HepG2 (cell line): Measurements from ENCODE around the gene ZFAND3. TPM values are rescaled to one million over a fixed set of nuclear protein-coding genes. Genes with fewer than 3 reads are reported as not detected.

Source experiments
- ATAC-seq: fragments of 200-7000 bp; cut with Tn5 transposase; 3 replicates; pipeline ENCODE4 v1.9.1; 2020; ENCODE audit warnings: mild to moderate bottlenecking, moderate library complexity
- BruUV-seq: library from RNA; stranded (reverse); fragments of 400-500 nt; replicated peaks from 2 replicates; lab custom pipeline; 2021; lab: Mats Ljungman, UMichigan
- CTCF ChIA-PET: fragments of 300-600 bp; formaldehyde crosslinking; extraction: SDS; loops from one replicate; lab custom pipeline; 2021; ENCODE audit warnings: low total read pairs, inconsistent platforms, low intra/inter-chr PET ratio; lab: Yijun Ruan, JAX
- POLR2A ChIA-PET: fragments of 350-600 bp; sonication (Branson Sonifier 250); formaldehyde crosslinking; loops from one replicate; lab custom pipeline; 2020; ENCODE audit warnings: antibody characterized with exemption, inconsistent platforms; lab: Yijun Ruan, JAX
- DNase-seq: peaks from one replicate; pipeline ENCODE4 v3.0.0-alpha.2; 2015; ENCODE audit warnings: low spot score
- FAIRE-seq: peaks from 3 replicates; lab custom pipeline; 2011; peaks lifted over from hg19 to GRCh38; lab: Jason Lieb, UNC
- H2AFZ ChIP-seq: one replicate; pipeline ENCODE4 v1.6.1; 2011; ENCODE audit warnings: low read length, inconsistent platforms
- H3K27ac ChIP-seq: fragments of 300-600 bp; 3 replicates; pipeline ENCODE4 v1.8.0; 2011; ENCODE audit warnings: mixed run types, mild to moderate bottlenecking, mixed read lengths, low read length, inconsistent platforms; ENCODE audit not compliant: insufficient read depth; ENCODE audit errors: extremely low read length
- H3K27me3 ChIP-seq, 2 experiments: fragments of 200-600 bp in 1 of 2; 2 replicates in 1 of 2; 3 replicates in 1 of 2; pipeline versions ENCODE4 v1.6.0 to v1.8.0; 2011; ENCODE audit warnings: low read length in 2 of 2, mild to moderate bottlenecking in 2 of 2, moderate library complexity in 2 of 2, inconsistent platforms in 1 of 2; ENCODE audit not compliant: insufficient read depth in 2 of 2, control insufficient read depth in 1 of 2
- H3K36me3 ChIP-seq, 2 experiments: fragments of 200-600 bp in 1 of 2; replicated peaks in 1 of 2; 2 replicates in 1 of 2; 3 replicates in 1 of 2; pipeline versions ENCODE4 v1.5.1 to v1.8.0; 2011; ENCODE audit warnings: low read length in 2 of 2, inconsistent platforms in 1 of 2; ENCODE audit not compliant: insufficient read depth in 2 of 2, control insufficient read depth in 1 of 2
- H3K4me1 ChIP-seq: 2 replicates; pipeline ENCODE4 v1.5.1; 2012; ENCODE audit warnings: low read length, inconsistent platforms; ENCODE audit not compliant: insufficient read depth
- H3K4me2 ChIP-seq: 2 replicates; pipeline ENCODE4 v1.6.0; 2011; ENCODE audit warnings: low read depth, low read length, inconsistent platforms
- H3K4me3 ChIP-seq, 3 experiments: fragments of 200-600 bp in 1 of 3; sonication (generic), shearing (Covaris generic) in 1 of 3; replicated peaks in 1 of 3; 2 replicates each; pipeline ENCODE4 v1.5.1; 2011 to 2016; ENCODE audit warnings: low read length in 3 of 3, inconsistent platforms in 2 of 3, low read depth in 2 of 3, mild to moderate bottlenecking in 2 of 3, control low read depth in 1 of 3, mixed read lengths in 1 of 3; ENCODE audit not compliant: insufficient read depth in 1 of 3
- H3K79me2 ChIP-seq: one replicate; pipeline ENCODE4 v1.6.1; 2011; ENCODE audit warnings: low read length, inconsistent platforms; ENCODE audit not compliant: insufficient read depth
- H3K9ac ChIP-seq: 2 replicates; pipeline ENCODE4 v1.6.0; 2011; ENCODE audit warnings: mild to moderate bottlenecking, low read depth, low read length, inconsistent platforms; ENCODE audit not compliant: insufficient read depth
- H3K9me3 ChIP-seq: 2 replicates; pipeline ENCODE4 v1.5.1; 2012; ENCODE audit warnings: mild to moderate bottlenecking, low read length
- H4K20me1 ChIP-seq: 2 replicates; pipeline ENCODE4 v1.6.0; 2011; ENCODE audit warnings: inconsistent platforms, mild to moderate bottlenecking, low read length, moderate library complexity; ENCODE audit not compliant: insufficient read depth
- CHCHD3 ChIP-seq: sonication (generic); formaldehyde crosslinking; IDR thresholded peaks from 2 replicates; pipeline ENCODE4 v1.8.0; 2022; ENCODE audit warnings: mild to moderate bottlenecking, missing genetic modification reagents, moderate library complexity
- DNMT1 ChIP-seq: sonication (generic); formaldehyde crosslinking; IDR thresholded peaks from 2 replicates; pipeline ENCODE4 v1.5.1; 2020; ENCODE audit warnings: mild to moderate bottlenecking, missing genetic modification reagents
- SMARCC2 ChIP-seq: fragments of 450-650 bp; IDR thresholded peaks from 2 replicates; pipeline ENCODE4 v1.6.1; 2017; ENCODE audit warnings: antibody characterized with exemption, mild to moderate bottlenecking
- THAP9 ChIP-seq: sonication (generic); formaldehyde crosslinking; IDR thresholded peaks from 2 replicates; pipeline ENCODE4; 2020; ENCODE audit warnings: missing genetic modification reagents, mild to moderate bottlenecking, borderline replicate concordance
- XBP1 ChIP-seq: sonication (generic); formaldehyde crosslinking; IDR thresholded peaks from 2 replicates; pipeline ENCODE4 v1.5.0; 2020; ENCODE audit warnings: missing genetic modification reagents
- ZNF292 ChIP-seq: sonication (generic); formaldehyde crosslinking; IDR thresholded peaks from 2 replicates; pipeline ENCODE4 v1.8.1; 2022; ENCODE audit warnings: mild to moderate bottlenecking, low read depth, missing genetic modification reagents, borderline replicate concordance
- in situ Hi-C: cut with HindIII; loops from 2 replicates; pipeline ENCODE4 v1.10.0; 2017; ENCODE audit warnings: low pct_unique_long_range_greater_than_20kb; ENCODE audit not compliant: extremely low pct_ligation_motif_present
- intact Hi-C: fragments of 100-400 bp; cut with micrococcal nuclease; formaldehyde crosslinking; loops from one replicate; pipeline ENCODE4 v1.10.0; 2022; ENCODE audit not compliant: unreplicated experiment
- polyA plus RNA-seq, 8 experiments: library from polyadenylated mRNA; depleted of rRNA in 3 of 8; stranded (reverse) in 7 of 8; unstranded in 1 of 8; fragments of >200 nt; fragmentation: Illumina TruSeq in 4 of 8; extraction: Trizol in 4 of 8; gene quantifications; 2 replicates each; pipeline versions ENCODE4 v1.2.1 to v1.2.3, GENCODE V29; 2011 to 2016; ENCODE audit warnings: low read depth in 4 of 8, missing spikeins in 1 of 8, mixed read lengths in 1 of 8; ENCODE audit not compliant: insufficient read depth in 1 of 8
- total RNA-seq, 5 experiments: library from RNA; depleted of rRNA; stranded (reverse); fragments of >200 nt; fragmentation: Illumina TruSeq; extraction: Trizol; gene quantifications; 2 replicates each; pipeline ENCODE4 v1.2.3, GENCODE V29; 2016; ENCODE audit warnings: low read depth in 1 of 5

Gene ZFAND3
- total and polyA plus RNA-seq, 2 of the 13 experiments (the other 11 are each of a cell fraction or from before 2014, with no cell fraction given), result 16.4 to 17.1 TPM

- no peak for TF ChIP-seq THAP9 (CRISPR knock-in tag)
- no peak for TF ChIP-seq DNMT1 (CRISPR knock-in tag)
- TF ChIP-seq XBP1, result no peak
Measured at GRCh38 chr6:37946057-37946456, 126.5 kb downstream of the ZFAND3 start (continued).

- in situ Hi-C loops, result no loop called here
- H3K27me3 ChIP-seq, result no peaks in the 10 kb centered on the region
- POLR2A ChIA-PET, result no interaction called here
Measured at GRCh38 chr6:37947468-37947867, 127.9 kb downstream of the ZFAND3 start.

More at GRCh38 chr6:37947468-37947867, 127.9 kb downstream of the ZFAND3 start:
- Histone ChIP-seq H3K4me3 (no peak overlapping the region), H3K4me1 (peaks cover 28% of the 10 kb centered on the region)
- CTCF ChIA-PET, result no interaction called here
- no peak for FAIRE-seq
- TF ChIP-seq CHCHD3 (CRISPR knock-in tag) (no peak), SMARCC2 (no peak), ZNF292 (CRISPR knock-in tag) (no peak)
- TF ChIP-seq, all 625 proteins: peak for 0
- ATAC-seq (no peak), DNase-seq (no peak)
- Histone ChIP-seq H3K79me2 (peaks cover 55% of the 10 kb centered on the region), H3K27ac (no peak overlapping the region), H3K9ac (no peak overlapping the region), H3K4me2 (no peak overlapping the region), H4K20me1 (0 out of 2 replicates have a peak, but pooled peaks cover 12% of the 10 kb centered on the region), H3K36me3 (no peaks in the 10 kb centered on the region), H2AFZ (no peak overlapping the region), H3K9me3 (no peaks in the 10 kb centered on the region)
- BruUV-seq, result no TSS peak
- intact Hi-C loops, result no loop called here
